Esophagus mucosa (tissue), 1 donor: ENCODE results near the gene SENP5. TPM values are rescaled to one million over a fixed set of nuclear protein-coding genes. Genes with fewer than 3 reads are reported as not detected.

Source experiments
- ATAC-seq: fragments of 200-7000 bp; cut with Tn5 transposase; one replicate; pipeline ENCODE4 v1.9.1; 2020
- total RNA-seq: library from RNA; stranded (reverse); gene quantifications from one replicate; pipeline ENCODE4 v1.2.4, GENCODE V29; 2023
- donor health status: DM: yes; HTN: yes; CAD: no.

SENP5 gene
- total RNA-seq, 1 donor from 2014 or later: 16.1 TPM

DNA sequence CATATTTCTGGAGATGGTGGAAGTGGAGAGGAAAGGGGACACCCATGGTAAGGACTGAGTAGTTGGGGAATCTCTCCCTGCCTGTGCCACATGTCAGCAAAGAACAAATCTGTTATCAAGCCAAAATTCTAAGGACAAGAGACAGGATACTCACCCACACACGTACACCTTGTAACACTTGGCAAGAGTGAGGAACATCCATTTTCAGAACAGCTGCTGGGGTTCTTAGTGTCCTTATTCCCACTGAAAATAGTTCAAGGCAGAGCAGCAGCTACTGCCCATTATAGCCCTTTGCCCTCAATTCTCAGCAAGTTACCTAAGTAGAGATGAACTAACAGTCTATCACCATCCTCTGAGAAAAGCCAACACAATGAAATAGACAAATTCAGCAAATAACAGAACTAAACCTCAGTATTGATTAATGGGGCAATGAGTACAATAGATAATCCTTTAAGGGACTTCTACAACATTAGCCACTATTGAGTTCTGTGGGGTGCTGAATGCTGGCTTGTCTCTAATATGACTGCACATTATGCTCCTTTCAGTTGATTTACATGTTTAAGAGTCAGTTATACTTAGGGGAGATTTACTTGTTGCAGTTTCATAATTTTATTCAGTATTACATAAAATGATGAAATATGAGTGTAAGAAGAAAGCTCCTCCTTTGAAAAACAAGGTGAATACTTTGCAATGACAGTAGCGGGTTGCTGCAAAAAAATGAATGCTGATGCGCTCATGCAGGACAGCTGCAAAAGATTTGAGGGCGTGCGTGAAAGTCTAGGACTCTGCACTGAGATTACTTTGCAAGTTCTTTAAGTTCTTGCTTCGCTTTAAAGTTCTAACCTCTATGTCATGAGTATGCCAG, 22.4 kb downstream of the SENP5 start:
- ATAC-seq: no peak

DNA sequence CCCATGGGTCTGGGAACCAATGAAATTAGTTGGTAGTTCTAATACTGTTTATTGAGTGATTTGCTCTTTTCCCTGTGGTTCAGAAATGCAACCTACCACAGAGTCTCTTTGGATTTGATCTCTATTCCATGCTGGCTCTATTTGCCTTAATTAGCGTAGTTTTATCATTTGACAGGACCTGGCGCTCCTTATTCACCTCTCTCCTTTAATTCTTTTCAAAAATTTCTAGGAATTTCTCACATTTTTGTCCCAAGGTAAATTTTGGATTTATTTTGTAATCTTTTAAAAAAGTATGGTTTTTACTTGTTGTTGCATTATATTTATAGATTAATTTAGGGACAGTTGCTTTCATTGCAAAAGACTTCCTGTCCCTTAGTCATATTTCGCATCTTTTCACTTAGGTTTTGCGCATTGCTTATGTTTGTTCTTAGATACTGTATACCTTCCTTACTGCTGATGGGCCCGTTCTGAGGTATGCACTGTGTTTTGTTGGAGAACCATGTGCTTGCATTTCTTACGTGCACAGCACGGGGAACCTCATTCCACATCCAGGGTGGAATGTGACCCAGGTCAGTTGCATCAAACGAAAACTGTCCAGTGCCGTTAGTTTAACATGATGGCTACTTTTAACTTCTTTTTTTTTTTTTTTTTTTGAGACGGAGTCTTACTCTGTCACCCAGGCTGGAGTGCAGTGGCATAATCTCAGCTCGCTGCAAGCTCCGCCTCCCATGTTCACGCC, 27.0 kb downstream of the SENP5 start:
- no peak for ATAC-seq

DNA sequence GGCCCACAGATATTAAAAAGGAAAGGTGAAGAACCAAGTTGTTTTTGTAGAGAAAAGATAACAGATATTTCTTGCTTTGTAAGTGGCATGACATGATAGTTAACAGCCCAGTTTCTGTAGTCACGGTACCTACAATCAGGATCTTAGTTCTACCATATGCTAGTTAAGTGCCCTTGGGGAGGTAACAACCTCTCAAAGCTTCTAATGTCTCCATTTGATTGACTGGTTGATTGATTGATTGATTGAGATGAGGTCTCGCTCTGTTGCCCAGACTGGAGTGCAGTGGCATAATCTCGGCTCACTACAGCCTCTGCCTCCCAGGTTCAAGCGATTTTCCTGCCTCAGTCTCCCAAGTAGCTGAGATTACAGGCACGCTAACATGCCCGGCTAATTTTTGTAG, 28.5 kb downstream of the SENP5 start:
- no peak for ATAC-seq

DNA sequence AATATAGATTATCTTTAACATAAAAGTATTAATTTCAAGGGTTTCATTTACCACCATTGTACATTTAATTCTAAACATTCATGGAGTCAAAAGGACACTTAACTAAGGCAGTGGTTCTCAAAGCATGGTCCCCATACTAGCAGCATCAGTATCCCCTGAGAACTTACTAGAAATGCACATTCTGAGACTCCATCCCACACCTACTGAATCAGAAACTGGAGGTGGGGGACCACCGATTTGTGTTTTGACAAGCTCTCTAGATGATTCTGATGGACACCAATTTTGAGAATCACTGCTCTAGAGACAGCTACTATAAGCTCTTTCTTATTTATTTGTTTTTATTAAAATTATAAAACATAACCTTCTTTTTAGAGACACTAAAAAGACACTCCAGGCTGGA, 34.0 kb downstream of the SENP5 start:
- no peak for ATAC-seq

DNA sequence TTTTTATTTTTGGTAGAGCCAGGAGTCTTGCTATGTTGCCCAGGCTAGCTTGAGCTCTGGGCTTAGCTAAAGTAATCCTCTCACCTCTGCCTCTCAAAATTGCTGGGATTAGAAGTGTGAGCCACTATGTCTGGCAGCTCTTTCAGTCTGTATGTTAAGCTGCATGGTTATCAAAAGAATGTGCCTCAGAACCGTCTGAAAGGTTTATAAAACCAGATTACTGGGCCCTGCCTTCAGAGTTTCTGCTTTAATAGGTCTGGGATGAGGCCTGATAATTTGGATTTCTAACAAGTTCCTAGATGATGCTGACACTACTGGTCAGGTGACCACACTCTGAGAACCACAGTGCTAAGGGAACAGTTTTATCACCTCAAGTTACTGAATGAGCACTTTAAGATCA, 34.6 kb downstream of the SENP5 start:
- ATAC-seq: no peak

DNA sequence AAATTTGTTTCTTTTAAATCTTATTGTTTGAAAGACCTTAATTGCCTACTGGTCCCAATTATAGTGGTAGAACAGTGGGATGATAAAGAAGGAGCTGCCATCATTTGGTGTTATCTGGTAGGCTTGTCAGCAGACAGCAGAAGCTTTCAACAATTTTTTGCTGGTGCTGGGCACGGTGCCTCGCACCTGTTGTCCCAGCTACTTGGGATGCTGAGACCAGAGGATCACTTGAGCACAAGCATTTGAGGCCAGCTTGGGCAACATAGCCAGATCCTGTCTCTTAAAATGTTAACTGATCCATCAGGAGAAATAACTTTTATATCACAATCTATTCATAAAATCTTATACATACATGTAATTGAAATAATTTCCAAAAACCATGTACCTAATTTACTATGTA, 36.0 kb downstream of the SENP5 start:
- no peak for ATAC-seq

DNA sequence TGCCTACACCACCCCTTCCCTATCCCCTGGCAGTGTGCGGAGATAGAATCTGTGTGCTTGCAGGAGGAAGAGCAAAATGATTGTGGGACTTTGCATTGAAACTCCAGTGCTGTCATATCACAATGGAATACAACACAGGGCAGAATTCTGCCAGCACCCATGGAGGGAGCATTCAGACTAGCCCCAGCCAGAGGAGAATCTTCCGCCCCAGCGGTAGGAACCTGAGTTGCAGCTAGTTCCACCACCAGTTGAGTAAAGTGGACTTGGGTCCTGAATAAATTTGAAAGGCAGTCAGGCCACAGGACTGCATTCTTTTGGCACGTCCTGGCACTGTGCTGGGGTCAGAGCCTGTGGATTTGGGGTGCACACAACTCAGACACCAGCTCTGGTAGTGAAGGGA, 47.1 kb downstream of the SENP5 start:
- ATAC-seq: no peak

DNA sequence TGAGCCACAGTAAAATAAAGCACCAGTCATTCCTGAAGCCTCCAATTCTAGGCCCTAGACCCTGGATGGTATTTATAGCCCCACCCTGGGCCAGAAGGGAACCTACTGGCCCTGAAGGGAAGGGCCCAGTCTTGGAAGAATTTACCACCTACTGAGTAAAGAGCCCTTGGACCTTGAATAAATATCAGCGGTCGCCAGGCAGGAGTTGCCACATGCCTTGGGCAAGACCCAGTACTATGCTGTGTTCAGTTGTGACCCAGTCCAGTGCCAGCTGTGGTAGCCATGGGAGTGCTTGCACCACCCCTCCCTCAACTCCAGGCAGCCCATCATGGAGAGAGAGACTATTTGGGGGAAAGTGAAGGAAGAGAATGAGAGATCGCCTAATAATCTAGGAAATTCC, 47.7 kb downstream of the SENP5 start:
- ATAC-seq: no peak

DNA sequence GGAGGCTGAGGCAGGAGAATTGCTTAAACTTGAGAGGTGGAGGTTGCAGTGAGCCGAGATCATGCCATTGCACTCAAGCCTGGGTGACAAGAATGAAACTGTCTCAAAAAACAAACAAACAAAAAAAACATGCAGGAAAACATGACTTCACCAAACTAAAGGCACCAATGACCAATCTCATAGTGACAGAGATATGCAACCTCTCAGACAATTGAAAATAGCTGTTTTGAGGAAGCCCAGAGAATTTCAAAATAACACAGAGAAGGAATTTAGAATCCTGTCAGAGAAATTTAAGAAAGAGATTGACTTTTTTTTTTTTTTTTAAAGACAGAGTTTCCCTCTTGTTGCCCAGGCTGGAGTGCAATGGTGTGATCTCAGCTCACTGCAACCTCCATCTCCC, 48.5 kb downstream of the SENP5 start:
- no peak for ATAC-seq

DNA sequence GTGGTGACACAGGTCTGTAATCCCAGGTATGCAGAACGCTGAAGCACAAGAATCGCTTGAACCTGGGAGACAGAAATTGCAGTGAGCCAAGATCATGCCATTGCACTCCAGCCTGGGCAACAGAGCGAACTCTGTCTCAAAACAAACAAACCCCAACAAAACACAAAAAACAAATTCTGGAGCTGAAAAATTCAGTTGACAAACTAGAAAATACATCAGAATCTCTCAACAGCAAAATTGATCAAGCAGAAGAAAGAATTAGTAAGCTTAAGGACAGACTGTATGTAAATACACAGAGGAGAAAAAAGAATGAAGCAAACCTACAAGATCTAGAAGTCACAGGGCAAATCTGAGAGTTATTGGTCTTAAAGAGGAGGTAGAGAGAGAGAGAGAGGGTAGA, 49.3 kb downstream of the SENP5 start:
- ATAC-seq: no peak

DNA sequence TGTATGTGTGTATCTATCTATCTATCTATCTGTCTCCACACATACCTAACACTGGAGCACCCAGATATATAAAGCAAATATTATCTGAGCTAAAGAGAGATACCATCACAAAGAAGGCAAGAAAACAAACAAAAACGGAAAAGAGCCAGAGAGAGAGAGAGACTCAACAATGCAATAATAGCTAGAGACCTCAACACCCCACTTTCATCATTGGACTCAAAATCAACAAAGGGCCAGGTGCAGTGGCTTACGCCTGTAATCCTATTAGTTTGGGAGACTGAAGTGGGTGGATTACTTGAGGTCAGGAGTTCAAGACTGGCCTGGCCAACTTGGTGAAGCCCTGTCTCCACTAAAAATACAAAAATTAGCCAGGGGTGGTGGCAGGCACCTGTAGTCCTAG, 51.2 kb downstream of the SENP5 start:
- no peak for ATAC-seq

DNA sequence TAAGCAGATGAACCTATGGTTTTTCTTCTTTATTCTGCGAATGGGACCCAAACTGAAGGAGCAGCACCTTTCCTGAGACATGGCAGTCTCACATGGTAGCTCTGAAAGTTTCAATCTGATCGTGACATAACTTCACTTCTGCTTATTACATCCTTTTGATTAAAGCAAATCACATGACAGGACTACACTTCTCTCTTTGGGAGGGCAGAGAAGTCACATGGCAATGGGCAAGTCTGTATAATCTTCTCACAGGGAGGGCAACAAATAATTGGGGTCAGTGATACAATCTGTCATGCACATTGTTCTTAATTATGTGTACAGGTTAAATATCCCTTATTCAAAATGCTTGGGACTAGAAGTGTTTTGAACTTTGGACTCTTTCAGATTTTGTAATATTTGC, 53.0 kb downstream of the SENP5 start:
- no peak for ATAC-seq

DNA sequence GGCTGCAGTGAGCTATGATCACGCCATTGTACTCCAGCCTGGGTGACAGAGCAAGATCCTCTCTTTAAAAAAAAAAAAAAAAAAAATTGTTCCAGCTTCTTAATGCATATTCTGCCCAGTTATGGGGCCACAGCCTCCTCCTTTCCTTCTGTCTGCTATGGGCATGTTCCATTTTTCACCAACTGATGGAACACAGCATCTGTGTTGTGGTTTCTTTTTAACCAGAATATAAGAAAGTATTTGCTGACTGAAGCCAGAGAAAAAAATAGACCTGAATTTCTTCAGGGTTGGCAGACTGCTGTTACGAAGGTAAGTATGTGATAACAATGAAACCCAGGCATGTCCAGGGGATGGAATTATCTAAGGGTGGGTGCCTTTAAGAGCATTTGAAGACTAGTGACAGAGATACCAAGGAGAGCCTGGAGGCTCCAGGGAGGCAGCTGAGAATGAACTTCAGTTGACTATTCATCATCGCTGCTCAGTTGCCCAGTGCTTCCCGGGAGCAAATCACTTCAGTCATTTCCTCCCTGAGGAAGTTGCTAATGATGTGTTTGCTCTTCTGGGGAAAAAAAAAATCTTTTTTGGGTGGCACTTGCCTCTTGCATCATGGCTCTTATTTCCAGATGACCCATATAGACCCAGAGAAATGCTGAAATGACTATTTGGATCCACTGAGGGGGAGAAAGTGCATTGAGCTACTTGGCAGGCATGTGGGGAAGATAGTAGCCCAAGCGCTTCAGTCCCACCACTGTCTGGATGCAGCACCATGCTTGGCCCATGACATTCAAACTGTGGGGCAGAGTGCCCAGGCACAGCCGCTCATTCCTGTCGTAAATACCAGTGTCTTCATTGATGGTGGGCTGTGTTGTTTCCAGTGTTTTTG, 60.1 kb downstream of the SENP5 start:
- ATAC-seq: no peak

DNA sequence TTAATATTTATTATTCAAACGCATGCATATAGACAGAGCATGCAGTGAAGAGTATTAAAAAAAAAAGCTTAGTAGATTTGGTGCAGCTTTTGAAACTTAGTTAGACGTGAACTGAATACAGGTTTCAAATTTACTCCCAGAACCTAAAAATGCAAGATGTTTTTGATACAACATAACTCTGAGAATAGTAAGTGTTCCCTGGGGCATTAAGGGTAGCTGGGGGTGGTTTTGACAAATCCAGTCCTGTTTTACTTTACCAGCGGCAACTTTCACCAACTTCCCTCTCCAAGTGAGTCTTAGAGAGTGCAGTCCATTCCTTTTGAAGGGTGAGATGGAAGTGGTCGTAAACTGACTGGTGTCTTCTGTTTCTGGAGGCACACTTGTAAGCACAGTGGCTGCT, 63.4 kb downstream of the SENP5 start:
- ATAC-seq: no peak

DNA sequence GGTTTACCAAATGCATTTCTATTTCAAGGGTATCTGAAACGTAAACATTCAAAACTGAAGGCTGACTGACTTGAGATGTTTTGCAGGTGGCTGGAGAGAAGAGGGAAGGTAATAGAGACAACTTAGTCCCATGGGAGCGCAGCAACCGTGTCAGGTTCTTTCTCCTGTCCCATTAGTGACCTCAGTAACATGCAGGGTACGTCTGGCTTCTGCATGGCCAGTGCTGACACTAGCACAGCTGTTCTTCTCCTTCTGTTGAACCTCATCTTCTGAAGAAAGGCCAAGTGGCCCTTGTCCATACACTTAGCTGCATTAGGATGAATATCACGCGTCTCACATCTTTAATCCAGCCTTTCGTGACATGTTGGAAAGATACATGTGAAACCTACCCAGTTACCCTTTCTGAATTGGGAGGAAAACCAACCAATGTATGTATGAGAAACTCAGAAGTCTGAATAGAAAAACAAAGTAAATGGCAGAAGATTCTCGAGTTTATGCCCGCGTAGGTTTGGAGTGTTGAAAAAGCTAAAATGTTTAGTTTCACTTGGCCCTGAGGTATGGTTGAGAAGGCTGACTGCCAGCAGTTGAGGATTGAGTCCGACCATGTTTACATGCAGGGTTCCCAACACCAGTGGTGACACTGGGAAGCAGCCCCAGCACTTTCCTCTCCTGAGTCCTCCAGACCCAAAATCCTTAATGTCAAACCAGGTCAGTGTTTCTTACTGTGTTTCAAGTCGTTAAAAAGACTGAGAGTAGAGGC, 64.3 kb downstream of the SENP5 start:
- ATAC-seq: no peak

DNA sequence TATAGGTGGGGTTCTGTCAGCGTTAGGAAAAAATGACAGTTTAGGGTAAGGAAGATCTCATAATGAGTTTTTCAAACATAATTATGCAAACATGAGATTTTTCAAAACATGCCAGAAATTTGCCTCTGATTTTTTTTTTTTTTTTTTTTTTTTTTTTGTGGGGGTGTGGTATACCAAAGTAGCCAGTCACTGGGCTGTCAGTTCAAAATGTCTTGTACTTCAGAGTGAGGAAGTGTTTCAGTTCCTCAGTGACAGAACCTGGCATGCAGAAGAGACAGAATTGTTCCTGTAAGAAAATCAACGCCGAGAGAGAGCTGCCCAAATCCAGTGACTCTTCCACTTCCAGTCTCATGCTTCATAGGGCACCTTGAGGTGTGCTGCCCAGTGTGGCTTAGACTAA, 64.9 kb downstream of the SENP5 start:
- no peak for ATAC-seq

DNA sequence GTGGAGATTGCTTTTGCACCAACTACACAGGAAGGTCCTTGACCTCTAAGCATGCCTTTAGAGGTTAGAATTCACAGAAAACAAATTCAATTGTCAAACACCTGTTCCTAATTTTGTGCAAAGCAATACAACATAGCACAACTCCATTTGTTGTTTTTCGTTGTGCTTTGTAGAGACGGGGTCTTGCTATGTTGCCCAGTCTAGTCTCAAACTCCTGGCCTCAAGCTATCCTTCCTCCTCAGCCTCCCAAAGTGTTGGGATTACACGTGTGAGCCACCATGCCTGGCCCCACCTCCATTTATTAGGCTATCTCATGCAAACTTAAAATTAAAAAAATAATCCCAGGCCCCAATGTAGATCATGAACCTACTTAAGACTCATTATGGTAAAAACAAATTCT, 68.6 kb downstream of the SENP5 start:
- ATAC-seq: no peak

DNA sequence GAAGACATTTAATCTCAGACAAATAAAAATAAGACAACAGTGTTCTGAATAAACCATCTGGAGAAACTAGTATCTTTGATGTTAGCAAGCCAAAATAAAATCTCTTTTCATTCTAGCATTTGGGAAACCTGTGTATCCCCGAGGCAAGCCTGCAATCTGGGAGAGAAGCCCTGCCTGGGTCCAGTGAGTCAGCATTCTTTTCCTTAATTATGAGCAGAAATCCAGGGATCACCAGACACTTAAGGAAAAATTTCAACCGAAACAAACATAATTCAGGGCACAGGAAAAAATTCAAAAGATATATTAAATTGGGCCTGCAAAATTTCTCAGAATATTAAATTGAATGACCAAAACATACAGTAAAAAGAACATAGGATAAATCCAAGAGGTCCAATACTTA, 70.4 kb downstream of the SENP5 start:
- ATAC-seq: no peak

DNA sequence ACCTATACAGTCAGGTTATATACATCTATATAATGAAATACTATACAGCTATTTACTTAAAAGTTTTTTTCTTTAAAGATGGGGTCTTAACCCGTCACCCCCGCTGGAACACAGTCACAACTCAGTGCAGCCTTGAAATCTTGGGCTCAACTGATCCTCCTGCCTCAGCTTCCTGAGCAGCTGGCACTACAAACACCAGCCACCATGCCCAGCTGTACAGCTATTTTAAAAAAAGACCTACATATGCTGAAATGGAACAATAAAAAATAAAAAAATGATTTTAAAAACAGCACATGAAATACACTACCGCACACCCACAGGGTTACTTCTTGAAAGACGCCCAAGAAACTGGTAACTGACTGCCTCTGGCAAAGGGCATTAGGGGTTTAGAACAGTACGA, 70.9 kb downstream of the SENP5 start:
- ATAC-seq: no peak

DNA sequence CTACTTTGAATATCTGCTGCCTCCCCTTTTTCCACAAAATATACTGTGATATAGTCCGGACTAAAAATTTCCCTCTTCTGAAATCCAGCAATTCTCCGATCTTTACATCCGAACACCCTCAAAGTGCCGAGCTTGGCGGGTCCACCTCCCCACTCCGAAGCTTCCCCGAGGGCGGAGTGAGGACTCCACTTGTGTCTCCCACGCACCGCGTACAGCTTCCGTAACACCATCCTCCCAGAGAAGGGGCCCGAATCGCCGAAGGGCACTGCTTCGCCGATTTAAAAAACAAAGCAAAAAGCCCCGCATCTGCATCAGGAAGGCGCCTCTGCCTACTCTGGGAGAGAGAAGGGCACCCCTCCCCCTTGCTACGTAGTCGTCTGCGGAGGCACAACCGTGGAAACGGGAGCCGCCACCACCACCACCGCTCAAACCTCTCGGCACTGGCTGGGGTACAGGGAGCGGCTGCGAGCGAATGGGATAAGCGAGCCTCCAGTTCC, 74.1 kb downstream of the SENP5 start:
- peak; percentile 58 for ATAC-seq

DNA sequence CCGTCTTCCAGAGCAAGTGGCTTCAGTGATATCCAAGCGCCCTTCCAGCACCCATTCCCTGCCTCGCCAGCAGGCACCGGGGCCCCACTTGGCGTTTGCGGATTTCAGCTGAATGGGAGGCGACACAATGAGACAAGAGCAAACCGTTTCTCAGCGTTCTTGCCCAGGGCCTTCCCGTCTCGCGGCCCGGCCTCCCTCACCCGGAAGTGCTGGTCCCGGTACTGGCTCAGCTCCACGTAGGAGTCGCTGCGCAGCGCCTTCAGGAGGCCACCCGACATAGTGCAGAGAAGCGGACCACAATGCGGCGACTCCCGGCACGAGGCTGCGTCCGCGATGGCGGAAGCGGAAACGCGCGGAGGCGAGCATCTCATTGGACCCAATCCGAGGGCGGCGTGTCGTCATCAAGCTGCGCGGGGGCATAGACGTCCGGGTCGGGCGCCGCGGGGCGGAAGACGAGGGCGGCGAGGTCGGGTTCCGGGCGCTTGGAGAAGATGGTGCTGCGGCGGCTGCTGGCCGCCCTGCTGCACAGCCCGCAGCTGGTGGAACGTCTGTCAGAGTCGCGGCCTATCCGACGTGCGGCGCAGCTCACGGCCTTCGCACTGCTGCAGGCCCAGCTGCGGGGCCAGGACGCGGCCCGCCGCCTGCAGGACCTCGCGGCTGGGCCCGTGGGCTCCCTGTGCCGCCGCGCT, 74.7 kb downstream of the SENP5 start, which contains the start of gene NCBP2:
Gene NCBP2 (minus strand): TSS at position 303 of the 689 bp plus-strand sequence. CDS start 25 bp downstream, at position 278.
- peak; percentile 98 for ATAC-seq

DNA sequence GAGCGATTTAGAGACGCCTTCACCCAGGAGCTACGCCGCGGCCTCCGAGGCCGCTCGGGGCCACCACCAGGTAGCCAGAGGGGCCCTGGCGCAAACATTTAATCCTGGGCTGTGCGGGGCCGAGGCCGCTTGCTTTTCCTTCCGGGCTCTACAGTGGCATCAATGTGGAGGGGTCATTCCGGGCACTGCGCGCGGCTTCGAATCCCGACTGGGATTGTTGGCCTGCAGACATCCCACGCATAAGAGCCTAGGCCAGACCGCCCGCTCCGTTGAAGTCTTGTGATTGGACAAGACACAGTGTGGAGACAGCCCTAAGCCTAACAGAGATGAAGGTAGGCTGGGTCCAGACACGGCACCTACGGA, 75.2 kb downstream of the SENP5 start:
- no peak for ATAC-seq
